ENCODE data around the gene GALNT2.

GRCh38 chr1:230310381-230311163 lies 243.5 kb downstream of the GALNT2 start:
- TF ChIP-seq EZH2 (IDR thresholded peaks at IDR 0.05; ENCODE audit: borderline replicate concordance, low read depth, low read length, severe bottlenecking) (no peak), CTCF (IDR thresholded peaks at IDR 0.05; ENCODE audit: borderline replicate concordance, extremely low read depth, low read length, poor library complexity, severe bottlenecking) (peak; percentile 96)

Data from DND-41 (cell line).